Neural progenitor cell (in vitro differentiated cells): ENCODE results near the gene ATE1. TPM values are rescaled to one million over a fixed set of nuclear protein-coding genes. Genes with fewer than 3 reads are reported as not detected.

Source experiments
- DNase-seq: peaks from one replicate; pipeline ENCODE4 v3.0.0-alpha.2; 2016; ENCODE audit warnings: low spot score
- H2AFZ ChIP-seq: fragments of 200-600 bp; sonication (generic); replicated peaks from 2 replicates; pipeline ENCODE4 v1.6.1; 2016; ENCODE audit warnings: antibody characterized with exemption
- H3F3A ChIP-seq: fragments of 200-600 bp; sonication (generic); 2 replicates; pipeline ENCODE4 v1.6.1; 2016; ENCODE audit warnings: antibody characterized with exemption, low read depth
- H3K27ac ChIP-seq: fragments of 200-600 bp; sonication (generic); 2 replicates; pipeline ENCODE4 v1.5.1; 2016; ENCODE audit warnings: mild to moderate bottlenecking
- H3K27me3 ChIP-seq: fragments of 200-600 bp; sonication (generic); 2 replicates; pipeline ENCODE4 v1.6.1; 2016; ENCODE audit warnings: mild to moderate bottlenecking, moderate library complexity
- H3K36me3 ChIP-seq: fragments of 200-600 bp; sonication (generic); 2 replicates; pipeline ENCODE4 v1.5.1; 2016
- H3K4me1 ChIP-seq: fragments of 200-600 bp; sonication (generic); 2 replicates; pipeline ENCODE4 v1.6.1; 2016; ENCODE audit warnings: mixed run types
- H3K4me2 ChIP-seq: fragments of 200-600 bp; sonication (generic); 2 replicates; pipeline ENCODE4 v1.6.1; 2016
- H3K4me3 ChIP-seq: fragments of 200-600 bp; sonication (generic); 2 replicates; pipeline ENCODE4 v1.5.1; 2016
- H3K79me2 ChIP-seq: fragments of 200-600 bp; sonication (generic); 2 replicates; pipeline ENCODE4 v1.6.1; 2016; ENCODE audit warnings: low read depth
- H3K9ac ChIP-seq: fragments of 200-600 bp; sonication (generic); 2 replicates; pipeline ENCODE4 v1.6.1; 2016
- H3K9me3 ChIP-seq: fragments of 200-600 bp; sonication (generic); 2 replicates; pipeline ENCODE4 v1.5.1; 2016; ENCODE audit warnings: low read depth
- H4K20me1 ChIP-seq: fragments of 200-600 bp; sonication (generic); 2 replicates; pipeline ENCODE4 v1.6.1; 2016; ENCODE audit warnings: low read depth
- H3K27ac Mint-ChIP-seq: 3 replicates; pipeline ENCODE4 v1.8.0; 2021; ENCODE audit warnings: mixed read lengths
- H3K27me3 Mint-ChIP-seq: 2 replicates; pipeline ENCODE4 v1.8.0; 2022; ENCODE audit warnings: low read depth, mild to moderate bottlenecking, inconsistent platforms, moderate library complexity, mixed read lengths; ENCODE audit not compliant: insufficient read depth
- H3K36me3 Mint-ChIP-seq: 3 replicates; pipeline ENCODE4 v1.8.0; 2021; ENCODE audit warnings: mixed read lengths
- H3K4me1 Mint-ChIP-seq: 3 replicates; pipeline ENCODE4 v1.8.0; 2021; ENCODE audit warnings: mixed read lengths
- H3K4me3 Mint-ChIP-seq: 3 replicates; pipeline ENCODE4 v1.8.0; 2021; ENCODE audit warnings: mild to moderate bottlenecking, moderate library complexity, mixed read lengths
- H3K9me3 Mint-ChIP-seq: 3 replicates; pipeline ENCODE4 v1.8.0; 2020; ENCODE audit warnings: mixed read lengths
- EZH2 ChIP-seq: fragments of 200-600 bp; sonication (generic); IDR thresholded peaks from 2 replicates; pipeline ENCODE4 v1.6.1; 2017; ENCODE audit warnings: antibody characterized with exemption, mild to moderate bottlenecking, moderate library complexity
- EZH2phosphoT487 ChIP-seq: fragments of 200-600 bp; sonication (generic); IDR thresholded peaks from 2 replicates; pipeline ENCODE4 v1.6.1; 2017; ENCODE audit warnings: antibody characterized with exemption
- total RNA-seq: library from RNA; depleted of rRNA; stranded (reverse); fragments of >200 nt; gene quantifications from 2 replicates; pipeline ENCODE4 v1.2.3, GENCODE V29; 2015; ENCODE audit warnings: low replicate concordance
- TF ChIP-seq, protein P1 (sequence below): fragments of 200-600 bp; sonication (generic); IDR thresholded peaks from 2 replicates; pipeline ENCODE4 v1.5.1; 2017; ENCODE audit warnings: antibody characterized with exemption, mild to moderate bottlenecking

The ATE1 gene
- total RNA-seq, 1 donor from 2014 or later, result 57.2 TPM

DNA sequence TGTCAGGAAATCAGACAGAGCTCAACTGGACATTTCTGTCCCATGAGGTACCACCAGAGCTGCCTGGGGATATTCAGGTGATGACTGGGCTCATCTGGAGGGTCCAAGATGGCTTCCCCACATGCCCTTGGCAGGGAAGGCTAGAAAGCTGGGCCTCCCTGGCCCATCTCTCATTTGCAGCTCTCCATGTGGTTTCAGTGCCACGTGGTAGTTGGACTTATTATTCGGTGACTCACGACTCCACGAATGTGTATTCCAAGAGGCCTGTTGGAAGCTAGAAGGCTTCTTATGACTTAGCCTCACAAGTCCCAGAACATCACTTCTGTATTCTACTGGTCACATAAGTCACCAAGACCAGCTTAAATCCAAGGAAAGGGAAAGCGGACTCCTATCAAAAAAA is 24.4 kb upstream of the ATE1 start:
- Histone ChIP-seq H3K4me3 (no peak overlapping the region), H3K36me3 (peaks cover 3% of the 10 kb centered on the region), H3K27ac (no peak overlapping the region), H3K9ac (no peak overlapping the region), H3K4me2 (no peak overlapping the region), H3K79me2 (no peaks in the 10 kb centered on the region), H4K20me1 (no peaks in the 10 kb centered on the region), H3K4me1 (peaks cover 12% of the 10 kb centered on the region), H3F3A (peaks cover 14% of the 10 kb centered on the region), H2AFZ (no peak overlapping the region), H3K27me3 (no peaks in the 10 kb centered on the region), H3K9me3 (no peaks in the 10 kb centered on the region)
- Mint-ChIP-seq H3K27me3 (no peaks in the 10 kb centered on the region), H3K4me3 (no peak overlapping the region), H3K27ac (no peak overlapping the region), H3K4me1 (peaks cover 12% of the 10 kb centered on the region), H3K36me3 (peaks cover 30% of the 10 kb centered on the region), H3K9me3 (no peaks in the 10 kb centered on the region)
- TF ChIP-seq EZH2phosphoT487 (no peak), EZH2 (no peak)
- TF ChIP-seq, protein P1, sequence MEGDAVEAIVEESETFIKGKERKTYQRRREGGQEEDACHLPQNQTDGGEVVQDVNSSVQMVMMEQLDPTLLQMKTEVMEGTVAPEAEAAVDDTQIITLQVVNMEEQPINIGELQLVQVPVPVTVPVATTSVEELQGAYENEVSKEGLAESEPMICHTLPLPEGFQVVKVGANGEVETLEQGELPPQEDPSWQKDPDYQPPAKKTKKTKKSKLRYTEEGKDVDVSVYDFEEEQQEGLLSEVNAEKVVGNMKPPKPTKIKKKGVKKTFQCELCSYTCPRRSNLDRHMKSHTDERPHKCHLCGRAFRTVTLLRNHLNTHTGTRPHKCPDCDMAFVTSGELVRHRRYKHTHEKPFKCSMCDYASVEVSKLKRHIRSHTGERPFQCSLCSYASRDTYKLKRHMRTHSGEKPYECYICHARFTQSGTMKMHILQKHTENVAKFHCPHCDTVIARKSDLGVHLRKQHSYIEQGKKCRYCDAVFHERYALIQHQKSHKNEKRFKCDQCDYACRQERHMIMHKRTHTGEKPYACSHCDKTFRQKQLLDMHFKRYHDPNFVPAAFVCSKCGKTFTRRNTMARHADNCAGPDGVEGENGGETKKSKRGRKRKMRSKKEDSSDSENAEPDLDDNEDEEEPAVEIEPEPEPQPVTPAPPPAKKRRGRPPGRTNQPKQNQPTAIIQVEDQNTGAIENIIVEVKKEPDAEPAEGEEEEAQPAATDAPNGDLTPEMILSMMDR, result no peak
- DNase-seq, result no peak

DNA sequence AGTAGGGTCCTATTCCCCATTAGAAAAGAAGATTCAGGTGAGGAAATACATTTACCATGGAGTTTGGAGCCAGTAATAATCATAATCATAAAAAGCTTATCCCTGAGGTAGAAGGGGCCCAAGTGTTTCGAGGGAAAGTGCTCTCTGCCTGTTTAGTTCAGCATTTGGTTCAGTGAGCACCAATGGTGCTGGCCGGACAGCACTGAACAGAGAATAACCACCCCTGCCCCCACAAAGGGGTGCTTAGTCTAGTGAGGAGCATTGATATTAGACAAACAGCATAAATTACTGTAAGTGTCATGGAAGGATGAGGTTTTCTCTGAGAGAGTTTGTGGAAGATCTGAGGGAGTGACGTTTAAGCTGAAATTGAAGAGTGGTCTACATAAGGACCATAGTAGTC is 21.6 kb upstream of the ATE1 start:
- Mint-ChIP-seq H3K27me3 (no peaks in the 10 kb centered on the region), H3K9me3 (no peaks in the 10 kb centered on the region)
- peak; percentile 18 for DNase-seq

GRCh38 chr10:121949049-121949448 is 21.2 kb upstream of the ATE1 start:
- TF ChIP-seq, protein P1, result no peak
- TF ChIP-seq EZH2phosphoT487 (no peak), EZH2 (no peak)
- no peak for DNase-seq
- Histone ChIP-seq H3K9ac (no peak overlapping the region), H3K9me3 (no peaks in the 10 kb centered on the region), H3K4me1 (peaks cover 12% of the 10 kb centered on the region), H3K27ac (no peak overlapping the region), H3F3A (peaks cover 14% of the 10 kb centered on the region), H3K36me3 (no peaks in the 10 kb centered on the region), H3K79me2 (no peaks in the 10 kb centered on the region), H4K20me1 (no peaks in the 10 kb centered on the region), H3K27me3 (no peaks in the 10 kb centered on the region), H2AFZ (no peak overlapping the region), H3K4me3 (no peak overlapping the region), H3K4me2 (no peak overlapping the region)
- Mint-ChIP-seq H3K36me3 (peaks cover 15% of the 10 kb centered on the region), H3K4me3 (no peak overlapping the region), H3K9me3 (no peaks in the 10 kb centered on the region), H3K4me1 (peaks cover 12% of the 10 kb centered on the region), H3K27ac (no peak overlapping the region), H3K27me3 (no peaks in the 10 kb centered on the region)

More for the DNA sequence above, 21.6 kb upstream of the ATE1 start:
- Histone ChIP-seq H3K36me3 (no peaks in the 10 kb centered on the region), H3K27ac (no peak overlapping the region), H4K20me1 (no peaks in the 10 kb centered on the region), H3K79me2 (no peaks in the 10 kb centered on the region), H2AFZ (no peak overlapping the region), H3K4me3 (no peak overlapping the region), H3K9ac (no peak overlapping the region), H3K4me1 (peaks cover 12% of the 10 kb centered on the region), H3F3A (peaks cover 14% of the 10 kb centered on the region), H3K4me2 (no peak overlapping the region), H3K27me3 (no peaks in the 10 kb centered on the region), H3K9me3 (no peaks in the 10 kb centered on the region)
- Mint-ChIP-seq H3K4me3 (no peak overlapping the region), H3K36me3 (peaks cover 15% of the 10 kb centered on the region), H3K27ac (no peak overlapping the region), H3K4me1 (peaks cover 12% of the 10 kb centered on the region)
- TF ChIP-seq EZH2phosphoT487, result no peak
- TF ChIP-seq EZH2, result no peak
- TF ChIP-seq, protein P1, result no peak
